Gastroesophageal sphincter (tissue), 3 donors: ENCODE measurements around the gene GLRA3.

Experiments used
- EP300 ChIP-seq: sonication (generic); formaldehyde crosslinking; IDR thresholded peaks from one replicate; pipeline ENCODE4 v1.6.1; 2017; ENCODE audit warnings: antibody characterized with exemption, mild to moderate bottlenecking
- POLR2A ChIP-seq, 2 donors: fragments of 450-650 bp; IDR thresholded peaks; one replicate each; pipeline ENCODE4 v1.6.1; 2017; ENCODE audit warnings: antibody characterized with exemption in 2 of 2, mild to moderate bottlenecking in 2 of 2, moderate library complexity in 1 of 2
- POLR2AphosphoS5 ChIP-seq: sonication (generic); formaldehyde crosslinking; IDR thresholded peaks from one replicate; pipeline ENCODE4 v1.6.1; 2017; ENCODE audit warnings: antibody characterized with exemption
- TF ChIP-seq, protein P1 (sequence below), 4 experiments: fragments of 200-600 bp in 2 of 4; fragments of 450-650 bp in 2 of 4; sonication (generic) in 1 of 4; IDR thresholded peaks; one replicate each; pipeline ENCODE4 v1.5.1; 2017 to 2019; ENCODE audit warnings: antibody characterized with exemption in 4 of 4, mild to moderate bottlenecking in 2 of 4, moderate library complexity in 2 of 4

- TF ChIP-seq, protein P1, sequence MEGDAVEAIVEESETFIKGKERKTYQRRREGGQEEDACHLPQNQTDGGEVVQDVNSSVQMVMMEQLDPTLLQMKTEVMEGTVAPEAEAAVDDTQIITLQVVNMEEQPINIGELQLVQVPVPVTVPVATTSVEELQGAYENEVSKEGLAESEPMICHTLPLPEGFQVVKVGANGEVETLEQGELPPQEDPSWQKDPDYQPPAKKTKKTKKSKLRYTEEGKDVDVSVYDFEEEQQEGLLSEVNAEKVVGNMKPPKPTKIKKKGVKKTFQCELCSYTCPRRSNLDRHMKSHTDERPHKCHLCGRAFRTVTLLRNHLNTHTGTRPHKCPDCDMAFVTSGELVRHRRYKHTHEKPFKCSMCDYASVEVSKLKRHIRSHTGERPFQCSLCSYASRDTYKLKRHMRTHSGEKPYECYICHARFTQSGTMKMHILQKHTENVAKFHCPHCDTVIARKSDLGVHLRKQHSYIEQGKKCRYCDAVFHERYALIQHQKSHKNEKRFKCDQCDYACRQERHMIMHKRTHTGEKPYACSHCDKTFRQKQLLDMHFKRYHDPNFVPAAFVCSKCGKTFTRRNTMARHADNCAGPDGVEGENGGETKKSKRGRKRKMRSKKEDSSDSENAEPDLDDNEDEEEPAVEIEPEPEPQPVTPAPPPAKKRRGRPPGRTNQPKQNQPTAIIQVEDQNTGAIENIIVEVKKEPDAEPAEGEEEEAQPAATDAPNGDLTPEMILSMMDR (IDR thresholded peaks at IDR 0.05), result no peak
- TF ChIP-seq POLR2A (IDR thresholded peaks at IDR 0.05), result no peak
- no peak for TF ChIP-seq POLR2AphosphoS5
- TF ChIP-seq EP300, result no peak
These were observed 233.7 kb downstream of the GLRA3 start for GRCh38 chr4:174595141-174595929.
